Measurements from ENCODE around the gene DKK3. TPM values are rescaled to one million over a fixed set of nuclear protein-coding genes. Genes with fewer than 3 reads are reported as not detected.

DKK3 gene
- total RNA-seq, 1 donor from 2014 or later, result 287 TPM

- DNase-seq (ENCODE audit: low read depth, low spot score), result no peak
Observed at GRCh38 chr11:11968511-11969280, 39.7 kb downstream of the DKK3 start.

DNA sequence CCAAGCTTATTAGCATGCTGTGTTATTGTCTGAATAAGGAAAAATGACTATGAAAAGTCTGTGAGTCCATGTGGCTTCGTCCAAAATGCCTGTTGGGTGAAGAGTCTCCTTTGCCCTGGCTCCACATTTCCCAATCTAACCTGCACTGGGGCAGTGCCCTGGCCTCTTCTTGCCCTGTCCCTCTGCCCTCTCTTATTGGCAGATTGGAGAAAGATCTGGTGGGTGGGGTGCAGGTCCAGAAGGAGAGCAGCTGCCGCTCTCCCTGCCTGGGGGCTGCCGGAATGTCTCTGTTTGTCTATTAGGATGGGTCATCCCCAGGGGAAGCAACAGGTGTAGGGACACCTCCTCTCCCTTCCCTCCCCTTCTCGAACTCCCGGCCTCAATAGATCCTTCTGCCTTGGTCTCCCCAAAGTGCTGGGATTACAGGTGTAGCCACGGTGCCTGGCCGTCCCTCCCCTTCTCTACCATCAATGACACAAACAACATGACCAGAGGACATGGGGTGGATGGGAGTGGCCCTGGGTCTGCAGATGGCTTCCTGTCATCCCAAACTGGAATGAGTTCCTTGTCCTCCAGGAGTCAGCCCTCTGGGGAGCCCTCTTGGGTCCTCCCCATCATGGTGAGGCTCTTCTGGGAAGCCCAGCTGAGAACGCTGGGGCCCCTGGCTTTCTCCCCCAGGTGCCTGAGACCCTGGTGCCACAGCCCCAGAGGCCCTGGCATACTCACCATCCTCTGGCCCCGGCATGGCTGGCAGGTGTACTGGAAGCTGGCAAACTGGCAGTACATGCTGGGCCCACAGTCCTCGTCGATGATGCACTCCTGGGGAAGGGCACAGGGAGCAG lies 40.5 kb downstream of the DKK3 start:
- DNase-seq (ENCODE audit: low read depth, low spot score), result no peak

- no peak for DNase-seq (ENCODE audit: low read depth, low spot score)
Observed at GRCh38 chr11:11966826-11967668, 41.4 kb downstream of the DKK3 start.

- DNase-seq (ENCODE audit: low read depth, low spot score), result no peak
Observed at GRCh38 chr11:11966354-11966741, 42.1 kb downstream of the DKK3 start.

- DNase-seq (ENCODE audit: low read depth, low spot score), result no peak
Observed at GRCh38 chr11:11965656-11966353, 42.6 kb downstream of the DKK3 start.

DNA sequence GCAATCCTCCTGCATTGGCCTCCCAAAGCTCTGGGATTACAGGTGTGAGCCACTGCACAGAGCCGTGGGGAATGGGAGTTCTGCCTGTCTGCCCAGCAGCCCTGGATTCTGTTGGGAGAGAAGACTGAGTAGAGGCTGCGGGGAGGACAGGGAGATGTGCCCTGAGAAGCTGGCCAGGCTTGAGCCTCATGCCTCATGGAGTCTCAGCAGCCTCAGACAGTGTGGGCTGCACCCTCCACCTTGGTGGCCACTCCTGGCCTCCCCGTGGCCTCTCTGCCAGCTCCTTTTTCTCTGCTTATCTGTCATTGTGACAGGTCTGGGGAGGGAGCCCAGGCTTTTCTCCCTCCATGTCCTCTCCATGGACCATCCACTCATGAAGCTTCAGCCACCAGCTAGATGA lies 43.2 kb downstream of the DKK3 start:
- no peak for DNase-seq (ENCODE audit: low read depth, low spot score)

- no peak for DNase-seq (ENCODE audit: low read depth, low spot score)
Observed at GRCh38 chr11:11964774-11965150, 43.7 kb downstream of the DKK3 start.

- no peak for DNase-seq (ENCODE audit: low read depth, low spot score)
Observed at GRCh38 chr11:11963842-11964773, 44.3 kb downstream of the DKK3 start.

DNA sequence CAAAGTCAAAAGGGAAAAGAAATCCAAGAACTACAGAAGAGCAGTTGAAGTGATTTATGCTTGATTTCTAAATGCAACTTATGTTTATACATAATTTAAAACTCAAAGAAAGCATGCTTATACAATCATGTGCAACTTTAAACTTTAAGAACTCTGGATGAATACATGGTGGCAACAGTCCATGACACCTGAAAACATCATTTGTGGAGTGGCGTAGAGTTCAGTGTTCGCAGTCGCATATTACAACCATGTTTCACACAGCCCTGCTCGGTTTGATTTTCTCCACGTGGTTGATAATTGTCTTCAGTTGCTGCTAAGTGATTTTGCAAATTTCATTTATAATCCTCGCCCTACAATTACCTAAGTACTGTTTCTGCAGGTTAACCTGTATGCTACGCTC lies 45.4 kb downstream of the DKK3 start:
- no peak for DNase-seq (ENCODE audit: low read depth, low spot score)

- DNase-seq (ENCODE audit: low read depth, low spot score), result no peak
Observed at GRCh38 chr11:11961399-11962028, 46.9 kb downstream of the DKK3 start.

GRCh38 chr11:11960687-11961086 lies 47.7 kb downstream of the DKK3 start:
- DNase-seq (ENCODE audit: low read depth, low spot score), result no peak

DNA sequence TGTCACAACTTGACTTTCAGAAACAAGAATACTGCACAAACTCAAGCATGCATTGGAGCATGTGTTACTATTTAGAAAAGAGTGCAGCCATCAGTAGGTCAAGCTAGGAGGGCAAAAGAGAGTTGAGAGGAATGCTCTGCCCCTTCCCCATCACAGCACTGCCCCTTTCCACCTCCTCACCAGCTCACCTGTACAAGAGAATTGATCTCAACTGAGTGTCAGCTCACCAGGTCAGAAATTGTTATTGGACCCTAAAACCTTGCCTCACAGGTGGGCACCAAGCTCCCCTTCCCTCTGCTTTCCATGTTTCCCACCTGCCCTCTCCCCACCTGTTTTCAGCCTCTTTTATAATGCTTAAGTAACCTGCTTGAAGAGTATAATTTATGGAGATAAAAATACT lies 48.8 kb downstream of the DKK3 start:
- DNase-seq (ENCODE audit: low read depth, low spot score), result no peak

- no peak for DNase-seq (ENCODE audit: low read depth, low spot score)
Observed at GRCh38 chr11:11958403-11959231, 49.8 kb downstream of the DKK3 start.

DNA sequence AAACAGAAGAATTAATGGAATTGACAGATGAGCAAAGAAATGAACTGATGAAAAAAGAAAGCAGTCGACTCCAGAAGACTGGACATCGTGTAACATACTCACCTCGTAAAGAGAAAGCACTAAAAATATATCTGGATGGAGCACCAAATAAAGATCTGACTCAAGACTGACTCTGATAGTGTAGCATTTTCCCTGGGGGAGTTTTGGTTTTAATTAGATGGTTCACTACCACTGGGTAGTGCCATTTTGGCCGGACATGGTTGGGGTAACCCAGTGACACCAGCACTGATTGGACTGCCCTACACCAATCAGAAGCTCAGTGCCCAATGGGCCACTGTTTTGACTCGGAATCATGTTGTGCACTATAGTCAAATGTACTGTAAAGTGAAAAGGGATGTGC lies 52.4 kb downstream of the DKK3 start:
- no peak for DNase-seq (ENCODE audit: low read depth, low spot score)

DNA sequence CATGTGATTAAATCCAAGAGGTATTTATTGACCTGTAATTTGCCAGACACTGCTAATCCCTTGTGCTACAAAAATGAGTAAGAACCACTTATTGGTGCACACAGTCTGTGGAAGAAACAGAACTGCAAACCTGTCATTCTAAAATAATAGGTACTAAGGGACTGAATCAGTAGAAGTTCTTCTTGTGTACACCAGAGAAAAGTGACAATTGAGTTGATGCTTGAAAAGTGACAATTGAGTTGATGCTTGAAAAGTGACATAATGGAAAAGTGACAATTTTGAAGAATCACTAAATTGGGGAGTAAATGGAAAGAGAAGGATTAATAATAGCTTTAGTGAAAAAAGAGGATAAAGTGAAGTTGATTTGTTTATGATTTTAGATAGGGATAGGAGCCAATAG lies 56.4 kb downstream of the DKK3 start:
- DNase-seq (ENCODE audit: low read depth, low spot score), result no peak

GRCh38 chr11:11949482-11949881 lies 58.9 kb downstream of the DKK3 start:
- no peak for DNase-seq (ENCODE audit: low read depth, low spot score)

DNA sequence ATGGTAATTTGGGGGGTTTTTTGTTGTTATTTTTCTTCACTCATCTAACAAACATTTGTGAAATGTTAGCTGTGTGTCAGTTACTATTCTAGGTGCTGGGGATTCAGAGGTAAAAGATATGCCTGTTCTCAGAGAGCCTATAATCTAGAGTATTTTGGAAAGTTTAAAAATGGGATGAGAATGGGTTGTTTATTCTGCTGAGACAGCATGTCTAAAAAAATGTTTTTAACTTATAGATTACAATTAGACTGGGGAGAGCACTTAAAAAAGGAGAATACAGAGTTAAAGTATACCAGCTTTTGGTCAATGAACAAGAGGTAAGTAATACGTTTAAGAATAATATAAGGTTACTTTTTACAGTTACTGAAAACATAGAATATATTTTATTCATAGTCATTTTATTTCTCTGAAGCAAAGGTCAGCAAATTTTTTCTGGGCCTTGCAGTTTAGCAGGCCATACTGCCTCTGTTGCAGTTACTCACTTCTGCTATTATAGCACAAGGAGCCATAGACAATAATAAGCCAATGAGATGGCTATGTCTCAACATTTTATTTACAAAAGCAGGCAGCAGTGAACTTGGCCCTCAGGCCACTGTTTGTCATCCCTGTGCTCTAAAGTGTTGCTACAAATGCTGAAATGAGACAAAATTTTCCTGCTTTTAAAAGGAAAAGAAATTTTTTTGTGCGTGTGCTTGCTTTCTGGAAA lies 60.0 kb downstream of the DKK3 start:
- no peak for DNase-seq (ENCODE audit: low read depth, low spot score)

DNA sequence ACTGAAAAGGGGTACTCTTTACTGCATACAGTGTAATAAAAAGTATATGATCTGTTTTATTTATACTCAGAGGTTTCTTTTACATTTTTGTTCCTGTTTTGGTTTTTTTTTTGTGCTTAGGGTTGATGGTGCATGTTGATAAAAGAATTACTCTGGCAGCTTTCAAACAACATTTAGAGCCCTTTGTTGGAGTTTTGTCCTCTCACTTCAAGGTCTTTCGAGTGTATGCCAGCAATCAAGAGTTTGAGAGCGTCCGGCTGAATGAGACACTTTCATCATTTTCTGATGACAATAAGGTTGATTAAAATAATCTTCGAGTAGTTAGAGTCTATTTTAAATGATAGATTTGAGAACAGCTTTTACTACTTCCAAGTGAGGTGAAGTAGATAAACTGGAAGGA lies 60.6 kb downstream of the DKK3 start:
- no peak for DNase-seq (ENCODE audit: low read depth, low spot score)

All from pulmonary artery endothelial cell (primary cell).